Subcutaneous adipose tissue (tissue), 4 donors: Measurements from ENCODE around the gene SDC1. TPM values are rescaled to one million over a fixed set of nuclear protein-coding genes. Genes with fewer than 3 reads are reported as not detected.

ENCODE experiments used
- small RNA-seq: library from RNA; depleted of rRNA; stranded (forward); fragments of <200 nt; gene quantifications from one replicate; pipeline ENCODE3, GENCODE V24; 2016
- total RNA-seq, 4 donors: library from RNA; depleted of rRNA; stranded (reverse); fragments of >200 nt; gene quantifications; one replicate each; pipeline ENCODE4 v1.1.0, GENCODE V29; 2016
- TF ChIP-seq, protein P1 (sequence below): fragments of 450-650 bp; IDR thresholded peaks from one replicate; pipeline ENCODE4 v1.5.1; 2016; ENCODE audit warnings: low read depth, mild to moderate bottlenecking, control low read depth, antibody characterized with exemption, moderate library complexity

Gene SDC1
- total RNA-seq, 4 donors from 2014 or later = 2.4 to 27.5 (median 3.8) TPM

DNA sequence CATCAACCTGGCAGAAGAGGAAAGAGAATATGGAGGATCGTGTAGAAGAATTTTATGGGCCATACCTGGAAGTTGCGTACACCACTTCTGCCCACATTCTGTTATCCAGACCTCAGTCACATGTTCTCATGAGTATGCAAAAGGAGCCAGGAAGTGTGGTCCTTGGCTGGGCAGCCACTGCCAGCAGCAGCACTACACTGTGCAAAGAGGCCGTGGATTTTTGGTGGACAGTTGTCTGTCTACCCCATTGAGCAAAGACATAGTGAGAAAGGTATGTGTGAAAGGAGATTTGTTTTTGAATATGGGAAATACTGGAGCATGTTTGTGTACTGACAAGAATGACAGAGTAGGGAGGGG is 68.1 kb downstream of the SDC1 start:
- TF ChIP-seq, protein P1, sequence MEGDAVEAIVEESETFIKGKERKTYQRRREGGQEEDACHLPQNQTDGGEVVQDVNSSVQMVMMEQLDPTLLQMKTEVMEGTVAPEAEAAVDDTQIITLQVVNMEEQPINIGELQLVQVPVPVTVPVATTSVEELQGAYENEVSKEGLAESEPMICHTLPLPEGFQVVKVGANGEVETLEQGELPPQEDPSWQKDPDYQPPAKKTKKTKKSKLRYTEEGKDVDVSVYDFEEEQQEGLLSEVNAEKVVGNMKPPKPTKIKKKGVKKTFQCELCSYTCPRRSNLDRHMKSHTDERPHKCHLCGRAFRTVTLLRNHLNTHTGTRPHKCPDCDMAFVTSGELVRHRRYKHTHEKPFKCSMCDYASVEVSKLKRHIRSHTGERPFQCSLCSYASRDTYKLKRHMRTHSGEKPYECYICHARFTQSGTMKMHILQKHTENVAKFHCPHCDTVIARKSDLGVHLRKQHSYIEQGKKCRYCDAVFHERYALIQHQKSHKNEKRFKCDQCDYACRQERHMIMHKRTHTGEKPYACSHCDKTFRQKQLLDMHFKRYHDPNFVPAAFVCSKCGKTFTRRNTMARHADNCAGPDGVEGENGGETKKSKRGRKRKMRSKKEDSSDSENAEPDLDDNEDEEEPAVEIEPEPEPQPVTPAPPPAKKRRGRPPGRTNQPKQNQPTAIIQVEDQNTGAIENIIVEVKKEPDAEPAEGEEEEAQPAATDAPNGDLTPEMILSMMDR = no peak

DNA sequence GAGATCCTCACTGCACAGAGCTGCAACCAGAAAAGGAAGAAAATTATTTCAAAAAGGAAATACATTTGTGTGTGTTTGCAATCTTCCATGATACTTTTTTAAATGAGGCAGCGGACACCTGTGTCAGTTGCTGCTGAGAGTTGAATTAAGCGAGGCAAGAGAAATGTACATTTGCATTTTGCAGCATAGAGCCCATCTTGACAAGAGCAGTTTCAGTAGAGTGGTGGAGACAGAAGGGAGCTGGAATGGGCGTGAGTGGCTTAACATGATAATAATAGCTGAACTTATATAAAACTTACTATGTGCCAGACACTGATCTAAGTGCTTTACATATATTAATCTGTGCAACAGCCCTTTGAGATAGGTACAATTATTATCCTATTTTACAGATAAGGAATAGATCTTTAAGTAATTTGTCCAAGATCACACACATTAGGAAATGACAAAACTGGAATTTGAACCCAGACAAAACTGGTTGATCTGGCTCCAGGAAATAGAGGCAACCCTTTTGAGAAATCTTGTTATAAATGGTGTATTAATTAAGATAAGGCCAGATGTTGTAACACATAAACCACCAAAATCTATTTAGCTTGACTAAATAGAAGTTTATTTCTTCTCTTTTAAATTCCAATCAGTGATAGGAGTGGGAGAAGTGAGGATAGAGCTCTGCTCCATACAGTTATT is 68.7 kb downstream of the SDC1 start:
- TF ChIP-seq, protein P1 = no peak

DNA sequence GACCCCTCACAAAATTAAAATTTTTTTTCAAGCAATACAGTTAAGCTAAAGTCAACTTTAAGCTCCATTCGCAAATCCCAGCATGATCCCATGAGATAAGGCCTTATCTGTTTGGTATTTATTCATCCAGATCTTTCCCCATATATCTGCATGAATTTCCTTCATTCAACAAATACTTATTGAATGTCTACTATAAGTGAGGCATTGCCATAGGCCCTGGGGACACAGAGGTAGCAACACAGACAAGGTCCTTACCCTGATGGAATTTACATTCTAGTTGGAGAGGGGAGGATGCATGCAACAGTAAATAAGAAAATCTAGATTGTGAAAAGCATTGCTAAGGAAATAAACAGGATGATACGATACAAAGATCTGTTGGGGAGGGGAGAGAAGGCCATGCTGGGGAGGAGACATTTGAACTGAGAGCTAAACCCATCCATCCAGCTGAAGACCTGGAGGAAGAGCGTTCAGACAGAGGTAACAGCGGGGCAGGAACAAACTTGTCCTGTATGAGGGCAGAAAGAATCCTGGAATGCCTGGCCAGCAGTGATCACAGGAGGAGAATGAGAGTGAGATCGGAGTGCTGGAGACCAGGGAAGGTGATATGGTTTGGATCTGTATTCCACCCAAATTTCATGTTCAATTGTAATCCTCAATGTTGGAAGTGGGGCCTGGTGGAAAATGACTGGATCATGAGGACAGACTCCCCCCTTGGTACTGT is 71.6 kb downstream of the SDC1 start:
- TF ChIP-seq, protein P1 = no peak

DNA sequence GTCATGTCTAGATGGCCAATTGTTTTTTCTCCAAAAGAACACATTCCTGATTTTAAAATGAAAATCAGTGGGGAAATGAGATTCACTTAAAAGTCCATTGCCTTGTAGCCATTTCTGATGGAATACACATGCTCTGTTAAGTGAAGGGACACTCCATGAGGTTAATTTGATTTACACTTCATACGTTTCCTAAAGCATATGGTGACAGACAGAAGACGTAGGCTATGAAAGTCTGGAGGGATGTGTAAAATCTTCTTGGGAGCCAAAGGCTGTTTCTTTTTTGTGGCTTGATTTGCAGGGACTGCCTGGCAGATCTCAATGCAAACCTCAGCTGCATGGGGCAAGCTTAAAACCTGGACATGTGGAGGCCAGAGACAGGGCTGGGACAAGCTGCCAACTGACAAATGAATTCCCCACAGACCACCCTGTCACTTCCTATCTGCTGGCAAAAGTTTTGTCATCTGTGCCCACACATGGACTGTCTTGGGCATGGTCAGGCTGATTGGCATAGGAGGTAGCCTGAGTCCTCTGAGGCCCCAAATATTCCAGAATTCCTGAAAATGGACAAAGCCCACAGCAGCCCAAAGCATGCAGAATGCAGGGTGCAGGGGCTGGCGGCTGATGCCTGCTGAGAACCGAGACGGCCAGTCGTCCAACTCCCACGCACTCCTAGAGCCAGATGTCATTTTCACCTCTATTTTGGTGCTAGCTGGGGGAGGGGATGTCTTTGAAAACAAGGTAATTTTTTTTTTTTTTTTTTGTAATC is 73.9 kb downstream of the SDC1 start:
- TF ChIP-seq, protein P1 = no peak

Small RNA genes within 50 kb of the gene (small RNA-seq; reads per million reads assigned to genes)
- gene RN7SL140P (not detected), gene RNU6-961P (not detected), gene RNU7-113P (not detected)

Other genes starting within 250 kb of the SDC1 start
- 10 to 100 TPM in 1 of 4 donors, 1 to 10 TPM in 3; 6.4 to 11.0 (median 7.6) TPM for gene WDR35, start 235.0 kb downstream of the SDC1 start, total RNA-seq
- 1 to 10 TPM; 1.5 to 3.1 (median 2.3) TPM for gene MATN3, start 212.5 kb downstream of the SDC1 start, total RNA-seq
- 100 to 1,000 TPM; 126 to 309 (median 263) TPM for gene LAPTM4A, start 173.5 kb downstream of the SDC1 start, total RNA-seq
- 10 to 100 TPM; 63.9 to 87.1 (median 78.2) TPM for gene PUM2, start 125.7 kb upstream of the SDC1 start, total RNA-seq
- 1,000 to 10,000 TPM in 1 of 4 donors, 100 to 1,000 TPM in 3; 435 to 1,054 (median 650) TPM for gene RHOB, start 221.9 kb upstream of the SDC1 start, total RNA-seq